GM18505 (cell line): ENCODE data around the gene WIPF3.

Experiments
- ATAC-seq: cut with Tn5 transposase; IDR thresholded peaks from one replicate; pipeline ENCODE4 v1.9.1; 2021; ENCODE audit not compliant: unreplicated experiment
- POLR2A ChIP-seq: IDR thresholded peaks from 4 replicates; pipeline ENCODE4 v1.6.1; 2011; ENCODE audit warnings: borderline replicate concordance; ENCODE audit not compliant: insufficient read depth, insufficient read length; ENCODE audit errors: extremely low read depth

Gene WIPF3

DNA sequence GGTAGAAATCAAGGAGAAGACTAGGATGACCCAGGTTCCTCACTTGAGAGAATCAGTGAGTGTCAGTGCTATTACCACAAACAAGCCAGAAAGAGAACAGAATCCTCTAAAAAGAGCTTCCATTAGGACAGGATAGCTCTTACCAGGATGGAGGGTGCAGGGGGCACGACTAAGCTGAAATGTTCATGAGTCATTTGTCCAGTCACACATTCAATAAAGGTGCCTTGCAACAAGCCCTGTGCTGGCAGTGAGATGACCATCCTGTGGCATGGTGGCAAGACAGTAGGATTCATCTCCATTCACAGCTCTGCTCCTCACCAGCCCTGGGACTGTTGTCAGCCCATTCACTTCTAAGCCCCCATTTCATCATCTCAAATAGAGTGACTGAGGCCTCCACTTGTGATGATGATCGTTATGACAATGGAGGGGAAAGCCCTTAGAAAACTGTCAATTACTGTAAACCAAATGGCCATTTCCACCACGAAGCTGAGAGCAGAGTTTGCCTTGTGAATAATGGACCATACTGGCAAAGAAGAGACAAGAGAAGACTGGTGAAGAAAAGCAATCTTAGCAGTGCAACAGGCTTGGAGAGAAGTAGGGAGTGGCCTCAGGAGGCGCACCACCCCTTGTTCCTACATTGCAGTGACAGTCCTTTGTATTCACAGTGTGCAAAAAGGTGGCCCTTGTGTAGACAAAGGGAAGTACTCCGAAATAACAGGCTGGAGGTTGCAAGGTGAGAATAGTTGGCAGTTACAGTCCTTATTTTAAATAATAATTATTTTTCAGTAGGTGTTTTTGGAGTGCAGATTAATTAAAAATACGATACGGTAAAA is 9.0 kb upstream of the WIPF3 start:
- no peak for TF ChIP-seq POLR2A
- no peak for ATAC-seq

DNA sequence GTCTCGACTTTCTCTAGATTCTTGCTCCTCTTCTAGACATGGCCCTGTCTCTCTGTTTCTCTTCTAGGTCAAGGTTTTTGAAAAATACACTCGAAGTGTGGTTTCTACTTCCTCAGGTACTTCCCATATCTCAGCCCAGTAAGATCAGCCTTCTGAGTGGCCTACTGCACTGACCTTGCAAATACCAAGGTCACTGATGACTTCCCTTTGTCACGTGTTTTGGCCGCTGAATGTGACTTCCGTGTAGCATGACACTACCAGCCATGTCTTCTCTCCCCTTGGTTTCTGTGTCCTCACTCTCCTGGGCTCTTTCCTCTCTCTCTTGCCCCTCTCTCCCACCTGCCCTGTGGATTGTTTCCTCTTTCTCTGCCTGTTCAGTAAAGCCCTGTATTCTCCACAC is 7.9 kb upstream of the WIPF3 start:
- ATAC-seq: no peak
- no peak for TF ChIP-seq POLR2A

DNA sequence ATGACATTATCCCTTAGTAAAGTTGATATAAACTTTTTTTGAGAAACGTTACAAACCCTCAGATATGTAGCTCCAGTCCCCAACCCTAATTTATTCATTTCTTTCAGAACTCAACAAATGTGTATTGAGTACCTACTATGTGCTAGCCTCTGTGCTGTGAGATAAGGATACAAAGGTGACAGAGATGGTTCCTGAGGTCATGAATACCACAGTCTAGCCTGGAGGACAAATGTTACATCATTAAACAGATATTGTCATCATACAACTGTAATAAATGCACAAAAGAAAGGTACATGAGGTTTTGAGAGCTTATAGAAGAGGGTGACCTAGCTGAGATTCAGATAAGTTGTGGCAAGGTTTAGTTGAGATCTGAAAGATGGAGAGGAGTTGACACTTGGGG is 4.4 kb upstream of the WIPF3 start:
- TF ChIP-seq POLR2A: no peak
- ATAC-seq: no peak

DNA sequence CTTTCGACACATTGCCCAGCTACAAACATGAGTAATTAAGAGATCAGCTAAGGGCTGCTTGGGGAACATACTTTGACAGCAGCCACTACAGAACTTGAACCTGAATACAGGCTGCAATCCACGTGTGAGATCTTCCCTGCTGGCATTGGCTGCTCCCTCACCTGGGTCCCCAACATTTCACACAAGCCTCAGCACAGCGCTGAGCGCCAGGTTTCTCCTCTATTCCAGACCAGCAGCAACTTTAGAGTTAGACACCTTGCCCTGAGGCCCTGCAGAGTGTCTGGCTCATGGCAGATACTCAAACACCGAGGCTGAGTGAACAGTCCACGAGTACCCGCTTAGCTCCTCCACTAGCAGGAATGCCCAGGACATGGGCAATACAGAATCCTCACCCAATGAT is 1.3 kb upstream of the WIPF3 start:
- TF ChIP-seq POLR2A: no peak
- no peak for ATAC-seq

DNA sequence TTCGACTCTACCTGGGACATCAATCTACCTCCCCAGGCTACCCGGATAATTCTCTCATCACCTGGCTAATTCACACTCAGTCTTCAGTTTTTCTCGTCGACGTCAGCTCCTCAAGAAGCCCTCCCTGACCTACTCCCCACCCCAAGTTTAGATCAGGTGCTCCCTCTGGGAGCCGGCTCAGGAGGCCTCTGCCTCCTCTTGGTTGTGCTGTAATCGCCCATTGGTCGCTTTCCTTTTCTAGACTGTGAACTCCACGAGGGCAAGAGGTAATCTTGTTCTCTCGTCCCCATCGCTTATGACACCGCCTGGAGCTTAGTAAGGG is 461 bp upstream of the WIPF3 start:
- TF ChIP-seq POLR2A: no peak
- no peak for ATAC-seq

DNA sequence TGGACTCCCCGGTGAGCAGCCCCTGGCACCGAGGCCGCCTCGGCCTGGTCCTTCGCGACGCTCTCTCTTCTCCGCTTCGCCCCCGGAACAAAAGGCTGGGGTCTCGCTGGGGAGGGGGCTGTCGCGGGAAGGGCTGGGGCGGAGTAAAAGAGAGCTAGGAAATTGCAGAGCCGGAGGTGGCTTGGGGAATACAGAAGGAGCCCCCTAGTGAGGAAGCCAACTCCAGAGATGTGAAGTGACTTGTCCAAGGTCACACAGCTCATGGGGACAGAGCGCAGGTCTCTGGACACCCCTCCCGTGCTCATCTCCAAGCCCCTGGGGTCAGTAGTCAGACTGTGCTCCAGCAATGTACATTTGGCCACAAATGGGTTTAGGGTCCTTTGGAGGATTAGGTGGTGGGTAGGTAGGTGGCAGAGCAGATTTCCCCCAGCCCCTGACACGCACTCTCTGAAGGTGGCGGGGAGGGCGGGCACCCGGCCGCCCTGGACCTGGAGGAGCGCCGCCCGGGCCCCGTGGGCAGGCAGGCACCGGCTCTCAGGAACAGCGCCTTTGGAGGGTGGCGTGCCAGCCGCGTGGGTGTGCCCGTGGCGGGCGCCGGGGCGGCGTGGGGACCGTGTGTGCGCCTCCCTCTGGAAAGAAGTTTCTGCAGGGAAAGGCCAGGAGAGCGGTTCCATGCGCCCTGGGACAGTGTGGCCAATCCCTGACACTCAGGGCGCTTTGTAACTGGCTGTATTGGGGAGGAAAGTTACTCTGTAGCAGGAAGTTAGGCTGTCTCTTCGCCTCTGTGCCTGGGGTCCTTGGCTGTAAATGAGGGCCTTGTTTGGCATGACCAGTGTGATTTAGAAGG is 910 bp downstream of the WIPF3 start:
- no peak for ATAC-seq
- TF ChIP-seq POLR2A: no peak

DNA sequence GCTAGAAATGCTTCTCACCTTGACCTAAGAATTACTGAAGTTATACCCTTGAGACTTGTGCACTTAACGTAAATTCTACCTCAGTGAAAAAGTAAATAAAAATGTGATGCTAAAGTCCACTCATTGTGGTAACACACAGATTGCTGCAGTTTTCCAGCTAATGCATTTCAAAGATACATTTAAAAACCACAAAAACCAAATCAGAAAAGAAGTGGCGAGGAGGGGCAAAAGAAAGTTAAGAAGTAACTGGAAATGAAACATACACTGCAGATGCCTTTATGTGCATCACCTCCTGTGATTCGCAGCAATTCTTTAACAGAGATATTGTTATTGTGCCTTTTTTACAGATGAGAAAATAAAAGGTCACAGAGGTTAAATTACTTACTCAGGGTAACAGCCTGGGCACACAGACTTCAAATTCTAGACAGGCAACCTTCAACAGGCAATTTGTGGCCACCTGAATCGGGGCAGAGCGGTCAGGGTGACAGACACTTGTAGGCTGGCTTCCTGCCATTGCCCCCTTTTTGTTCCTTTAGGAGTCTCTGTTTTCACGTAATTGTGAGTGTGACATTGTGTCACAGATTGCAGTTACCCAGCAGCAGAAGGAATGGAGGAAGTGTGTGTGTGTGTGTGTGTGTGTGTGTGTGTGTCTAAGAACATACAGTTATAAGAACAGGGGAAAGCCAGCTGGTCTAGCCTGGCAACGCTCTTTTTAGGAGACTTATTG is 1.9 kb downstream of the WIPF3 start:
- no peak for ATAC-seq
- no peak for TF ChIP-seq POLR2A

DNA sequence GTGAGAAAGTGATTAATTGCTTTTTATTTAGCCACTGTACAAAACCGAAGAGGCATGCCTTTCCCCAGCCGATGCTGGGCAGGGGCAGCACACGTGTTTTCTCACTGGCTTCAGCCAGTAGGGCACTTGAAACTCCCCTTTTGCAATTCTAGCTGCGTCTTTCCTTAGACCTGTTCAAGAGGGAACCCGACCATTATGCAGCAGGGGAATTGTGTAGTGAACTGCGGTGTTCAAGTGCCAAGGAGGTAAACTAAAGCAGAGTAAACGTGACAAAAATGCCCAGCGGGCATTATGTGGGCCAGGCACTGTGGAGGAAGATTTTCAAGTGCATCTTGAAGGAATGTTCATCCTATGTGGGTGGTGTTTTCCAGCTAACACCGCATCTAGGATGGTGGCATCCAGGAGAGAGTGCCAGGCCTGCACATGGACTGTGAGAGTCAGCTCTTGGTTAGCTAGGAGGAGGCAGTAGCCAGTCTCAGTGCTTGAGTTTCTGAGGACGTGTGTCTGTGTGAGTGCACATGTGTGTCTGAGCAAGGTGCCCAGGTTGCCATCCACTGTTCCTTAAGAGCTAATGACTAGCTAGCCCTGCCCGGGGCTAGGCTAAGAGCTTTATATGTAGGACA is 3.3 kb downstream of the WIPF3 start:
- TF ChIP-seq POLR2A: no peak
- no peak for ATAC-seq

DNA sequence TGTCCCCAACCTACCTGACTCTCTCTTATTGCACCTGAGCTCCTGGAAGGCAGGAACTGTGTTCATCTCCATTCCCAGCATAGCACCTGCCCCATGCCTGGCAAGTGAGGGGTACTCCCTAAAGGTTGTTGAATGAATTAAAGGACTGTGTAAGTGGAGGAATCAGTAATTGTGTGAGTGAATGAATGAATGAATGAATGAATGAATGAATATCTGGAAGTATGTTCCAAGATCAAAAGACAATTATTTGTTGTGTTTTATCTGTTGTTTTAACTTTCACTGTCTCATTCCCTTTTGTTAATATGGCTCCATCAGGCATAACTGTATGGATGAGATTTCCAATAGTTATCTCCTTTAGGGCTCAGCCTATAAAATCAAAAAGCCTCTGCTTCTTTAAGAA is 4.0 kb downstream of the WIPF3 start:
- TF ChIP-seq POLR2A: no peak

DNA sequence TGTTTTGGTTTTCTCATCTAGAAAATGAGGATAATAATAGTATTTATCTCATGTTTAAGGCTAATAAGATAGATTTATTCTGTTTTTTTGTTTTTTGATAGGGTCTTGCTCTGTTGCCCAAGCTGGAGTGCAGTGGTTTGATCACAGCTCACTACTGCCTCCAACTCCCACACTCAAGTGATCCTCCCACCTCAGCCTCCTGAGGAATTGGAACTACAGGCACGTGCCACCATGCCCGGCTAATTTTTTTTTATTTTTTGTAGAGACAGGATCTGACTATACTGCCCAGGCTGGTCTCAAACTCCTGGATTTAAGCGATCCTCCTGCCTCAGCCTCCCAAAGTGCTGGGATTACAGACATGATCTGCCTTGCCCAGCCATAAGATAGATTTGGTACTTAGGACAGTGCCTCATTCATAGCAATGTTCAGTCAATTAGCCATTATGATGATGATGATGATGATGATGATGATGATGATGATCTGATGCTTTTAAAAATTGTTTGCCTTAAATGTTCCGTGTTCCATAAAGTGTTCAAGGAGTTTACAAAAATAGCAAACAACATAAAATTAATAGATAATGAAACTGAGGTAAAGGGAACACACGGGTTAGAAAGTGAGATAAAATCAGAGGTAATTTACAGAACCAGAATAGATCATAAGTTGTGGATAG is 4.6 kb downstream of the WIPF3 start:
- ATAC-seq: no peak
- no peak for TF ChIP-seq POLR2A

More for the DNA sequence above, 4.0 kb downstream of the WIPF3 start:
- no peak for ATAC-seq

DNA sequence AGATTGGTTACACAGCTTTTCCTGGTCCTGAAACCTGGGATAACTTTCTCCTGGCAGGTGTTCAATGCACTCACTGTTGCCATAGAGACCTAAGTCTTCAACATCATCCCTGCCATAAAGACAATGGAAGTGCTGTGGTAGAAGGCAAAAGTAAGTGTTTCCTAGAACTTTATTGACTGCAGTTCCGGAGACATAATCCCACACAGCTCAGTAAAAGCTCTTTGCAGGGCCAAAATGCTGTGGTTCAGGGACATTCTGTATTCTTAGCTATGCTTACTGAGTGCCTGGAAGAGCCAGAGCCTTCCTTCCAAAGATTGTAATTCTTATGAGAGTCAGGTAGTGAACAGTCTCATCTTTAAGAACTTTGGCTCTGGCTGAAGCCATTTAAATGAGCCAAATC is 5.3 kb downstream of the WIPF3 start:
- no peak for ATAC-seq
- TF ChIP-seq POLR2A: no peak

DNA sequence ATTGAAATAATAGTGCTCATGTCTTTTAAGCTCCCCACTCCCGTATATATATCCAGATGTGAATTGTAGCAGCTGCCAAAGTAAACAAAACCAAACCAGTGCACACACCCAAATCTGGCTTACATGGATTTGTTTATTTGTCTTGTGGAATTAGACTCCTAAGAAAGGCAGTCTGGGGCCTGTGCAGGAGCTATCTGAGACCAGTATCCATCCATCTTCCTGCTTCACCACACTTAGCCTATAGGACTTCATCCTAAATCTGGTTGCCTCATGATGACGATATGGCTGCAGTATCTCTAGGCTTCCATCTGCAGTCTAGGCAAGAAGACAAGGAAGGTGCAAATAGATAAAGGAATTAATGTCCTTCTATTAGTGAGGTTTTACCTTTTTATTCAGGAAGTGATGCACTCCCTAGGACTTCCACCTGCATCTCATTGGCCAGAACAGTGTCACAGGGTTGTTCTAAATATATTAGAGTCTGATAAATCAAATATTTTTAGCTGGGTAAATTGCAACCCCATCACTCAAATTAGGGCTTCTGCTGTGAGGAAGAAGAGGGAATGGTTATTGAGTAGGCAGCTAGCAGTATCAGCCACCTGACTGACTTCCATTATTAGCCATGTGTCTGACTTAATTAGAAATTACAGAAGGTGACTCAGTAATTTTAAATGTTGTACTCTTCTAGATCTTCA is 6.0 kb downstream of the WIPF3 start:
- no peak for ATAC-seq
- no peak for TF ChIP-seq POLR2A
